SU-DHL-6 (cell line): ENCODE measurements around the gene PAX4.

Source experiments
- EZH2phosphoT487 ChIP-seq: fragments of 200-600 bp; sonication (generic), shearing (Covaris generic); conservative IDR thresholded peaks from 2 replicates; pipeline ENCODE4 v1.6.1; 2018; ENCODE audit warnings: mild to moderate bottlenecking, antibody characterized with exemption, low read length, moderate library complexity, mixed read lengths
- TF ChIP-seq, protein P1 (sequence below): fragments of 200-600 bp; sonication (generic); IDR thresholded peaks from one replicate; pipeline ENCODE4 v1.5.1; 2017; ENCODE audit warnings: antibody characterized with exemption, mild to moderate bottlenecking, low read length, moderate library complexity; ENCODE audit not compliant: insufficient read depth, poor library complexity, severe bottlenecking

GRCh38 chr7:127658970-127659630 lies 41.2 kb upstream of the PAX4 start:
- TF ChIP-seq, protein P1, sequence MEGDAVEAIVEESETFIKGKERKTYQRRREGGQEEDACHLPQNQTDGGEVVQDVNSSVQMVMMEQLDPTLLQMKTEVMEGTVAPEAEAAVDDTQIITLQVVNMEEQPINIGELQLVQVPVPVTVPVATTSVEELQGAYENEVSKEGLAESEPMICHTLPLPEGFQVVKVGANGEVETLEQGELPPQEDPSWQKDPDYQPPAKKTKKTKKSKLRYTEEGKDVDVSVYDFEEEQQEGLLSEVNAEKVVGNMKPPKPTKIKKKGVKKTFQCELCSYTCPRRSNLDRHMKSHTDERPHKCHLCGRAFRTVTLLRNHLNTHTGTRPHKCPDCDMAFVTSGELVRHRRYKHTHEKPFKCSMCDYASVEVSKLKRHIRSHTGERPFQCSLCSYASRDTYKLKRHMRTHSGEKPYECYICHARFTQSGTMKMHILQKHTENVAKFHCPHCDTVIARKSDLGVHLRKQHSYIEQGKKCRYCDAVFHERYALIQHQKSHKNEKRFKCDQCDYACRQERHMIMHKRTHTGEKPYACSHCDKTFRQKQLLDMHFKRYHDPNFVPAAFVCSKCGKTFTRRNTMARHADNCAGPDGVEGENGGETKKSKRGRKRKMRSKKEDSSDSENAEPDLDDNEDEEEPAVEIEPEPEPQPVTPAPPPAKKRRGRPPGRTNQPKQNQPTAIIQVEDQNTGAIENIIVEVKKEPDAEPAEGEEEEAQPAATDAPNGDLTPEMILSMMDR, result no peak
- TF ChIP-seq EZH2phosphoT487, result no peak
